GM19467 (cell line): ENCODE measurements around the gene HSBP1L1.

Source experiments
- ATAC-seq: cut with Tn5 transposase; IDR thresholded peaks from one replicate; pipeline ENCODE4 v1.9.1; 2021; ENCODE audit warnings: mild to moderate bottlenecking, moderate library complexity; ENCODE audit not compliant: unreplicated experiment

The HSBP1L1 gene

DNA sequence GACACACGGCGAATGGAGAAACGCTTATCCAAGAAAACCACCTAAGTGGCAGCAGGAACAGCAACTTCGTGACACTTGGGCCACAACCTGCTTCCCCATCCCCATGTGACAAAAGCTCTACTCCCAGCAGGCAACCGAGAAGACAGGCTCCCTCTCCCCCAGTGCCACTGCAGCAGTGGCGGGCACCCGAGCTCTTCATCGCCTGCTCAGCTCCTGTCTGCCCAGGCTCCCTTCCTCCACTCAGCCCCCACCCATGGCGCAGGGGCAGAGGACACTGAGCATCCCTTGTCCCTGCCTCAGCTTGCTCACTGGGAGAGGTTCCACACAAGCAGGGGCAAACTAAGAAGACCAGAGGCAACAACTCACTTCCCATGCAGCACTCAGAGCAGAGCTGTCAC is 35.9 kb upstream of the HSBP1L1 start:
- ATAC-seq = no peak

DNA sequence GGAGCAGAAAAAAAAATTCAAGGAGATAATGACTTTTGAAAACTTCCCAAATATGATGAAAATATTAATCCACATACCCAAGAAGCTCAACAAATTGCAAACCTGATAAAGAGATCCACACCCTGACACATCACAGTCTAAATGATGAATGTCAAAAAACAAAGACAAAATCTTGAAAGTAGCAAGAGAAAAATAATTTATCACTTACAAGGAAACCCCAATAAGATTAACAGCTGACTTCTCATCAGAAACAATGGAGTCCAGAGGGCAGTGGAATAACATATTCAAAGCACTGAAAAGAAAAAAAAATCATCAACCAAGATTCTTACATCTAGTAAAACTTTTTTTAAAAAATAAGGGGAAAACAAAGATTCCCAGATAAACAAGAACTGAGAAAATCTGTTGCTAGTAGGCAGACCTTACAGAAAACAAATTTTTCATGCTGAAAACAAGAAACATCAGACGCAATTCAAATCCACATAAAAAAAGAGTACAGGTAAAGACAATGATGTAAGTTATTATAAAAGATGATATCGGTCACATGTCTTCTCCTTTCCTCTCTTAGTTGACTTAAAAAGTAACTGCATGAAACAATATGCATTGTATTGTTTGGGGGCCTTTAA is 34.3 kb upstream of the HSBP1L1 start:
- no peak for ATAC-seq

DNA sequence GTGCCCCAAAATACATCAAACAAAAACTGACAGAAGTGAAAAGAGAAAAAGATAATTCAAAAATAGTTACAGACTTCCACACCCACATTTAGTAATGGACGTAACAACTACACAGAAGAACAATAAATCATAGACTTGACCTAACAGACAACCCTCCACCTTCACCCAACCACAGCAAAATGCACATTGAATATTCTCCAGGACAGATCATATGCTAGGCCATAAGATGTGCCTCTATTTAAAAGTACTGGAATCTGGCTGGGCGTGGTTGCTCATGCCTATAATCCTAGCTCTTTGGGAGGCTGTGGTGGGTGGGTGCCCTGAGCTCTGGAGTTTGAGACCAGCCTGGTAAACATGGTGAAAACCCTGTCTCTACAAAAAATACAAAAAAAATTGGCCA is 33.0 kb upstream of the HSBP1L1 start:
- no peak for ATAC-seq

DNA sequence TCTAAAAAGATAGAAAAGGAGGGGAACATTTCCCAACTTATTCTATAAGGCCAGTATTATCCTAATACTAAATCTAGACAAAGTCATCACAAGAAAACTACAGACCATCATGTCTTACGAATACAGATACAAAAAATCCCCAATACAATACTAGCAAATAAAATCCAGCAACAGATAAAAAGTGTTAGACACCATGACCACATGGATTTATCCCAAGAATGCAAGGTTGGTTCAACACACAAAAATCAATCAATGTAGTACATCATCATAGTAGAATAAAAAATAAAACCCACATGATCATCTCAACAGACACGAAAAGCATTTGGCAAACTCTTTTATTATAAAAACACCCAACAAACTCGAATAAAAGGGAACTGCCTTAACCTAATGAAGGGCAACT is 31.5 kb upstream of the HSBP1L1 start:
- no peak for ATAC-seq

DNA sequence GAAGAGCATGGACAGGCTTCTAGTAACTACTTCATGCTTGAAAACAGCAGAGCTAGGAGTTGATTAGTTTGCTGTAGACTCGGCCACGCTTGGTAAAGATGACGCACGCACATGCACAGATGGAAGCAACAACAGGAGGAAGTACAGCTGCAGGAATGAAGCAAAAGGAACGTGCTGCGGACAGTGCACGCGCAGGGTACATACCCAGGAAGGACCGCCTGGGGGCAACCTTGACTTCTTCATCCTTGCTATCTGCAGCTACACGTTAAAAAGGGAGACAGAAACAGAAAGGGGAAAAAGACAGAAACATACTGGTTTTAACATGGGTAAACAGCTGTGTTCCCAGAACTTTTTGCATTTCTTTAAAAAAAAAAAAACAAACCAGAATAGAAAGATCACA is 30.7 kb upstream of the HSBP1L1 start:
- no peak for ATAC-seq

DNA sequence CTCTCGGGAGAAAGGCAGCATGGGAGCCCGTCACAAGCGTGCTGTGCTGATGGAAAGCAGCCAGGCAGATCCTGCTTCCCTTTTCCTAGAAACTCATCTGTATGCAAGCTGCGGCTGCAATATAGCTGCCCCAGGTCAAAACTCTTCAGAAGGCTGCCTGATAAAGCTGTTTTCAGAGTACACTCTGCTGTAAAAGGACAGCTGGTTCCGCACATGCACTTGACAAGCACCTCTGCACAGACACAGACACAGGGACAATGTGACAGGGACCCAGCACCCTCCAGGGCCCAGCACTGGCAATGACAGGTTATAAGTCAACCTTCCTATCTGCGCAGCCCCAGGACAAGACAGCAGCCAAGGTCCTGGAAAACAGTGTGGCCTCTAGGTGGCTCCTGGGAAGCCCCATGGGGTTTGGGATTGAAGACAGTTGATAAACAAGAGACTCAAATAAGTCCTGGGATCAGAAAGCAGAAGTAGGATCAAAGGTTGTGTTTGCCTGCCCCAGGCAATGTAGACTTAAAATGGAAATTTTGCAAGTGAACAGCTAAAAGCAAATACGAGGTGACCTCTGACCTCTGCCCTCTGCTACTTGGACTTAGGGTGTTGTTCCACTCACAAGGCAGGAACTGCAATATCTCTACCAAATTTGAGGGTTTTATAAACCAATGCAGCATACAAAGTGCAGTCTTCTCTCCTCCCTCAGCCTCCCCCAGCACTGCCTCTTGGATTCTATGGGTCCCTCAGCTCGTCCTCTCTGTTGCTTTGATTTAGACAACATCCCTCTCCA is 29.9 kb upstream of the HSBP1L1 start:
- ATAC-seq = no peak

DNA sequence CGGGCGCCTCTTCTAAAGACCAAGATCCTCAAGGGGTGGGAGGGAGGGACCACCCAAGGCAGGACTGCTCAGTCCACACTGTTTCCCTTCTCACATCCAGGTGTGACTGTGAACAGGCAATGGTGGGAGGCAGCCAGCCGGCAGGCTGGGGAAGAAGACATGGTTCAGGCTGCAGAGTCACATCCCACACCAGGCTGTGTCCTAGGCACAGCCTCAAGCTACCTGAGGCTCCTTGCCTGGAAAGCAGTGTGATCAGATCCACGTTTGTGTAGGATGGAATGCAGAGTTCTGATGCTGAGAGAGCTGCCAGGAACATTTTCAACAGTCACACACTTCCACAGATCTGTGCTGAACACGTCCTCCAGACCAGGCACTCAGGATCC is 29.4 kb upstream of the HSBP1L1 start:
- ATAC-seq = no peak

DNA sequence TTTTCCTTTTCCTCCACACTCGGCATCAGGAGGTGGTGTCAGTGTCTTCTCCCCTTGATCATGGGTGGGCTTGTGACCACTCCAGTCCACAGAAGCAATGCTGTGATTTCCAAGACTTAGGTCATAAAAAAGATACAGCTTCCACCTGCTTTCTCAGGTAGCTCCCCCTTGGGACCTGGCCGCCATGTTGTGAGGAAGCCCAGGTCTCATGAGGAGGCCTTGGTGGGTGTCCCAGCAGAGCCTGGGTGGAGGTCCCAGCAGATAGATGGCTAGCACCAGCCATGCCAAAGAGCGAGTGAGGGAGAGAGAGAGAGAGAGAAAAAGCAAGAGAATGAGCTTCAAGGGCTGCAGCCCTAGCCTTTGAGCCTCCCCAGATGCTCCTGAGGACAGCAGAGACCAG is 28.9 kb upstream of the HSBP1L1 start:
- no peak for ATAC-seq

DNA sequence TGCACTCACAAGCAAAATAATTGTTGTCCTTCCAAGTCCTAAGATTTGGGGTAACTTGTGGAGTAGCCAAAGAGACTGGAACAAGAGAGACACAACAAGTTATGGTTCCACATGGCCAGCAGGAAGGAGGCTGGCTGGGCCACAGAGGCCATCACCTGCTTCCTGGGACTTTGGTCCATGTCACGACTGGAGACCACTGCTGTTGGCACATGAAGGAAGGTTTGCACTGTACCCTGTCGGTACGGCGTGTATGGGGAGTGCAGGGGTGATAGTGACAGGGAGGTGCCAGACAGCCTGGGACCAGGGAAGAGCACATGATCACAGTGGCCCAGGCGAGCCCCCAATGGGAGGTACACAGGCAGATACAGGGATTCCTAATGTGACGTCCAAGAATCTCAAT is 28.5 kb upstream of the HSBP1L1 start:
- no peak for ATAC-seq

DNA sequence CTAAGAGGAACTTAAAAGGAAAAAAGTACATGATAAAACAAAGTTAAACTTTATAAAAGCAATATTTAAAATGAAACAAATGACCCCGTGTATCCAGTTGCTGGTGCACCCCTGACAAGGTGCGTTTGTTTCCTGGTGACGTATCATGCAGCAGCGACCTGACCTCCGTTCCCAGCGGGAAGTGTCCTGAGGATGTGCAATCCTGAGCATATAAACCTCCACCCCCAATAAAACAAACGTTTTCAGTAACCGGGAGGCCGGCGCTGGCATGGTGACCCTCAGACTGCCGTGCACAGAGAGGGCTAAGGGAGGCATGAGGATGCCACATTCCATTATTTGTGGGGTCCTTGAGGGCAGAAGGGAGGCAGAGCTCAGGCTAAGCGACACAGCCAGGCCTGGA is 27.8 kb upstream of the HSBP1L1 start:
- ATAC-seq = no peak

DNA sequence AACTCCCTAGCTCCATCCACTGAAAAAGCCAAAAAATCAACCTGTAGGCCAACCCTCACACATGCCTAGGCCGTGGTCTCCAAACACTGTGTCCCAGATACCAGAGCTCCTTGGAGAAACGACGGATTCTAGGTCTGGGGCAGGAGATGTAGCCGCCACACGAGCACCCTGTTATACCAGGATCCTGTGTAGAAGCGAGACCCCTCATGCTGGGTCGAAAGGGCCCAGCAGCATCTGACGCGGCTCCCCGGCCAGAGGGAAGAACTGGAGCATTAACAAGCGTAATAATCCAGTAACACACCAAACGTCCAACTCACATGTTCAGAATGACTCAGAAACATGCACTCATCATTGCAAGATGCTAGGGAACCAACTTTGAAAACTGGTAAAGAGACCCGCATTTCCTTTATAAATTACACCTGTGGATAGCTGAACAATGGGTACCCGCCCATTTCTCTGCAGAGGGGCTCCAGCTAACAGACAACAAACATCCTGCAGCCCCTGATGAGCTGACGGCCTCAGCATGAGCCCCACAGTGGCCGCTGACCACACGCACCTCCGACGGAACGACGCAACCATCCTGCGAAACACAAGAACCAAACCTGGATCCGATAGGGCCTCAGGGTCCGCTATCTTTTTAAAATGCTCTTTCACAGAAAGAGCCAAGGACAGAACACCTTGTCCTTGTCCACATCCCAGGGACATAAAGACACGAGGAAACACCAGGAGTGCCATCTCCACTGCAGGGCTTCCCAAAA is 27.2 kb upstream of the HSBP1L1 start:
- ATAC-seq = no peak

DNA sequence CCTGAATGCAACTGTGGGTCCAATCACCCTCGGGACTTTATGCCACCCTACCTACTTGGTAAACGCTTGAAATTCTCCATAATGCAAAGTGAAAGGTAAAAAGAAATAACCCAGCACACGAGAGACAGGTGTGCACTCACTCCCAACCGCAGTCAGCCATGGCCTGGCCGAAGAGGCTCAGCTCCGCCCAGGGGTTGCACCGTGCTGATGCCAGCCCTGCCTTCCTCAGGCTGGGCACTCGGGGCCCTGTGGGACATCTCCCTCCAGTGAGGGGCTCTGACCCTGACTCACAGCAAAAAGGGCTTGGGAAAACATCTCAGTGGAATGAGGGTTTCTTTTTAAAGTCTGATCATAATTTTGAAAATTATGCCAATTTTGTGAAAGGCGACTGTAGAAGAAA is 26.2 kb upstream of the HSBP1L1 start:
- ATAC-seq = no peak

DNA sequence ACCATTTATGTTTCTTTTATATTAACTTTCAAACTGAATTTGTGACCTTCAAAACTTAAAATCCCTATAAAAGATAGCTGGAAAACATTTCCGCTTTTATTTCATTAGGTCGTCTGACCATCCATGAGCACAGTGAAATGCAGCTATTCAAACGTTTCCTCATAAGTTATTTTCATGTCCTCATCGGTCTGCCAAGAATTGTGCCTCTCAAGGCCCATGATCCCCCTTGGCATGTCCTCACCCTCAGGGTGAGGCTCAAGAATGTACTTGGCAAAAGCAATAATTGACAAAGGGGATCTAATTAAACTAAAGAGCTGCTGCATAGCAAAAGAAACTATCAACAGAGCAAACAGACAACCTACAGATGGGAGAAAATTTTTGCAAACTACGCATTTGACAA is 25.3 kb upstream of the HSBP1L1 start:
- ATAC-seq = no peak

DNA sequence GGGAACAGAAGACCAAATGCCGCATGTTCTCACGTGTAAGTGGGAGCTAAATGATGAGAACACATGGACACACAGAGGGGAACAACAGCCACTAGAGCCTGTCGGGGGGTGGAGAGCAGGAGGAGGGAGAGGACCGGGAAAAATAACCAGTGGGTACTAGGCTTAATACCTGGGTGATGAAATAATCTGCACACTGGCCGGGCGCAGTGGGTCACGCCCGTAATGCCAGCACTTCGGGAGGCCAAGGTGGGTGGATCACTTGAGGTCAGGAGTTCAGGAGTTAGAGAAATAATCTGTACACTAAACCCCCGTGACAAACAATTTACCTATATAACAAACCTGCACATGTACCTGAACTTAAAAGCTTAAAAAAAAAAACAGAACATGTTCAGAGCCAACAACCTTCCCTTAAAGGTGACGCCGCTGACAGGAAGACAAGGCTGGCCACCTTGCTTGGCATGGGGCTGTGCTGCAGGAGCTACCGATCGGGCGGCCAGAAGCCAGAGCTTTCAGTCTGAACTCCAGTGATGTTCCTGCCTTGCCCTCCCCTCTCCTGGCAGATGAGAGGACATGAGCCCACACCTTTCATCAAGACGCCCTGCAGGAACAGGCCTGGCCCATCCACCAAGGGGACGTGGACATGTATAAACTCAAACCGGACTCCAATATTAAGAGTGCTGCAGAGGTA is 24.2 kb upstream of the HSBP1L1 start:
- no peak for ATAC-seq

DNA sequence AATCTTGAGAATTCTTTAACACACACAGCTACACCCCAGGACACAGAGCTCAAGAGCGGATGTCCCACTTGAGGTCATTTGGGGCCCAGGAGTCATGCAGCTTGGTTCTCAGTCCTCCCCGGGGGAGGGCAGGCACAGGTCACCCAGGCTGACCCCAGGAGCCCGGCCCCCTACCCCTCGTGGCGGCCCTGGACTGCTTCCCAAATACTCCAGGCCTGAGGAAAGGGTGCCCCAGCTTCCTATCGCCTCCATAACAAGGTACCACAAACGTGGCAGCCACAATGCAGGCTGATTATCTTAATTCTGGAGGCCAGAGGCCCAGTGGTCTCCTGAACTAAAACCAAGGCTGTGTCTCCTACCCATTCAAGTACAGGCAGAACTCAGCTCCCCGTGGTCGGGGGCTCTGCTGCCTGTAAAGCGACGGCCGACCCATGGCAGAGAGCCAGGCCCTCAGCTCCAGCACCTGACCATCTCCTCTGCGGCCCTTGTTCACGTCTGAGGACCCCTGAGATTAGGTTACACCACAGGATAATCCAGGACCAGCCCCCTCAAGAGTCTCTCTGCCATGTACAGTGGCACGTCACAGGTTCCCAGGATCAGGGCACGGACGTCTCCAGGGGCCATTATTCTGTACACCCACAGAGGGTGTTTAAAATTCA is 23.5 kb upstream of the HSBP1L1 start:
- no peak for ATAC-seq

DNA sequence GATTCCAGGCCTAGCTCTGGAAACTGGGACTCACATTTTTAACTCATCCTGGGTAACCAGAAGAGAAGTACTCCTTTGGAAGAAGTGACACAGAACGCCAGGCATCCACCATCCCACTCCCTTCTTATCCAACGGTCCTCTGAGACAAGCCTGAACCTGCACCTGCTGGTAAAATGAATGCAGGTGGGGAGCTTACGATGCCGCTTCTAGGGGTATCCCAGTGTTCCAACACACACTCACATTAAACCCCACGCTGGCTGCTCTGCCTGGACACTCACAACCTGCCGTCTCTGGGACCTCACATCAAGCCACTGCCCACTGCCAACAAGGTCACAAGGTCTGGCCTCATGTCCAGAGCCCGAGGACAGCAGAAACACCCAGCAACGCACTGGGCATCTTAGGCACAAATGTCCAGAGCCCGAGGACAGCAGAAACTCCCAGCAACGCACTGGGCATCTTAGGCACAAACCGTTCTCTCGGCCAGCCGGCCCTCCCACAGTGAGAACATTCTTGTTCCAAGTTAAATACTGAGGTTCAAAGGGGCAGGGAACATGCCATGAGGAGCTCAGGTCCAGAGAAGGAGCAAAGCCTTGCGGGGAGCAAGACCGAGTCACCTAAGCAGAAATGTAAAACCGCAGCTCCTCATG is 22.8 kb upstream of the HSBP1L1 start:
- ATAC-seq = no peak

DNA sequence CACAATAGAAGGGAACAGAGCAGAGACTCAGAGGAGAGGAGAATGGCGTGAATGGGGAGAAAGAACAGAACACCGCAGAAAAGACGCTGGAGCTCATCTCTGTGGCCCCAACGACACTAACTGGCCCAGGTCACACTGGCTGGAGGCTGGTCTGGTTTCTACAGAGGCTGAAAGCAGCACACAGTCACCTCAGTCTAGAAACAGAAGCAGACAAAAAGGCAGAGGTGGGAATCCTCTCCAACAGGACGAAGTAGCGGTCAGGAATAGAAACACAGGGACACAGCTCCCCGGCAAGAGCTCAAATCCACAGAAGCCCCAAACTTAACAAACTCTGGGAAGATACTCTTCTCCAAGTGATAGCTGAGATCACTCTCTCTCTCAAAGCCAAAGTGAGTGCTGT is 22.2 kb upstream of the HSBP1L1 start:
- no peak for ATAC-seq

DNA sequence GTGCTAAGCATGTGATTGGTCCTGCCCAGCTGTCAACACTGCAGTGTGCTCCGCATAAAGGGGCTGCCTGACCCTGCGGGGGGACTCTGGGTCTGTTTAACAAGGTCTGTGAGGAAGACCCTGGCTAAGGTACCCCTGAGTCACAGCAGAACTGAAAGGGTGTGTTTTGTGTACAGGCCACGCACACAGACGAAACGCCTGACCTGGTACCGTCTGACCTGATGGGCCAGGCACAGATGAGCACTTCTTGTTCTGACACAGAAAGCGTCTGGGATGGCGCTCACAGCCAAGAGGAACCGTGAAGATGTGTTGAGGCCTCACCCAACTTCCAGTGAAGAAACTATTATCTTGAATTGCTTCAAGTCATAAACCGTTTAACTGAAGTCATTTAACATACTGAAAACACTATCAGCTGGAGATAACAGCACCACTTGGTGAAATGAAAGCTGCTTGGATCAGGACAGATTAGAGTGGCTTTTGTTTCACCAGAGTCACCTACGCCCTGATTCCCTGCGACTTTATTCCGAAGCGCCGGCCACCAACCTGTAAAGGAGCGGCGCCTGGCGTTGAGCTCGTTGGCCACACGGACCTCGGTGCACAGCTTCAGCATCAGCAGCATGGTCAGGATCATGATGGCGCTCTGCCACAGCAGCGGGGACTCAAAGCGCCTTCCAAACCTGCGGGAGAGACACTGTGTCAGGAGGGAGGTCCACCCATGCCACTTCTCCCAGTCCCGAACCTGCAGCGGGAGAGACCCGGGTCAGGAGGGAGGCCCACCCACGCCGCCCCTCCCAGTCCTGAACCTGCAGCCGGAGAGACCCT is 21.4 kb upstream of the HSBP1L1 start:
- ATAC-seq = no peak

DNA sequence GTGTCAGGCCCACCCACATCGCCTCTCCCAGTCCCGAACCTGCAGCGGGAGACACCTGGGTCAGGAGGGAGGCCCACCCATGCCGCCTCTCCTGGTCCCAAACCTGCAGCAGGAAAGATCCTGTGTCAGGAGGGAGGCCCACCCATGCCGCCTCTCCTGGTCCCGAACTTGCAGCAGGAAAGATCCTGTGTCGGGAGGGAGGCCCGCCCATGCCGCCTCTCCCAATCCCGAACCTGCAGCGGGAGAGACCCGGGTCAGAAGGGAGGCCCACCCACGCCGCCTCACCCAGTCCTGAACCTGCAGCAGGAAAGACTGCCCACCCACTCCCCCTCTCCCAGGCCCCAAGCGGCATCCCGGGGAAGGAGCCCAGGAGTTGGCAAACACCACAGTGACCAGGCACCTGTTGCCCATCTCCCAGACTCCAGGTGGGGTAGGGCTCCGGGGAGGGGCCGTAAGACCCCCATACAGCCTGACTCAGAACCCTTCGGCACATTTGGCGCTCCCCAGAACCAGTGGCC is 20.8 kb upstream of the HSBP1L1 start:
- ATAC-seq = no peak
